ENCODE measurements around the gene GLP1R.

GLP1R gene

DNA sequence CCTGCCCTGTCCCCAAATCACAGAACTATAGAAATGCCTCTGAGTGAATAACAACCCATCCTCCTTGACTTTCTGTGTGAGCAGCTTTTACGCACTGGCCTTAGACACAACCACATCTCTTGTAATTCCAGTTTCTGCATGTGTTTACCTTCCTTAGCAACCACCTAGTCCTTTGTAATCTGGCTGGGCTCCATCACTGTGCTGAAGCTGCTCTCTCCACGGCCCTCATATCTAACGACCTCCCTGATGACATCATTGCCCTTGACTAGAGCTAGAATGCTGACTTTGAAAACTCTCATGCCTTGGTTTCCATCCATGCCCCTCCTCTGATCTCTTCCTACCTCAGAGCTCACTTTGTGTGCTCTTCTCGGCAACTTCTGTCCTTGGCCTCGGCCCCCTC lies 30.5 kb upstream of the GLP1R start:
- no peak overlapping the region for H3K27ac ChIP-seq (ENCODE audit: low read length)

DNA sequence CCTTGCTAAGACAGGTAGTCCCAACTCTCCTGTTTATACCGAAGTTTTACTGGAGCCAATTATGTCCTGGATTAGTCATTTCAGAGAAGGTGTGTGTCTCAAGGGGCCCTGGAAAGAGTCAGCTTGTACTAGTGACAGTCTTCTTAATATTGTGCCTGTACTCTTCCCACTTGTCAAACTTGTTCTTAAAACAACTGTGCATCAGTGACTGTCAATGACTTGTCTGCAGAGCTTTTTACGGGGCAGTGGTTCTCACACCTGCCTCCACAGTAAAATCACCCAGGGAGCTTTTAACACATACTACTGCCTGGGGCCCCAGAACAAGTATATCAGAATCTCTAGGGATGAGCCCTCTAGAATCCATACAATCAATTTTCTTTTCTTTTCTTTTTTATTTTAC lies 28.4 kb upstream of the GLP1R start:
- H3K4me3 ChIP-seq (ENCODE audit: low read length in 2 of 2), result no peak overlapping the region
- H3K36me3 ChIP-seq (ENCODE audit: control insufficient read depth in 2 of 2, insufficient read depth in 2 of 2, low read length in 2 of 2), result no peaks in the 10 kb centered on the region
- H3K9me3 ChIP-seq (ENCODE audit: control insufficient read depth in 2 of 2, low read length in 2 of 2), result no peaks in the 10 kb centered on the region
- no peak overlapping the region for H3K9ac ChIP-seq (ENCODE audit: low read length in 2 of 2)
- no peaks in the 10 kb centered on the region for H3K4me1 ChIP-seq (ENCODE audit: control insufficient read depth, insufficient read depth, low read length)
- H3K27ac ChIP-seq (ENCODE audit: low read length), result no peak overlapping the region
- H3K27me3 ChIP-seq (ENCODE audit: control insufficient read depth in 1 of 2, insufficient read depth in 2 of 2, low read length in 2 of 2), result no peaks in the 10 kb centered on the region

More for the DNA sequence above, 30.5 kb upstream of the GLP1R start:
- H3K4me1 ChIP-seq (ENCODE audit: control insufficient read depth, insufficient read depth, low read length), result no peaks in the 10 kb centered on the region
- H3K36me3 ChIP-seq (ENCODE audit: control insufficient read depth in 2 of 2, insufficient read depth in 2 of 2, low read length in 2 of 2), result no peaks in the 10 kb centered on the region
- H3K9ac ChIP-seq (ENCODE audit: low read length in 2 of 2), result no peak overlapping the region
- H3K4me3 ChIP-seq (ENCODE audit: low read length in 2 of 2), result no peak overlapping the region
- H3K27me3 ChIP-seq (ENCODE audit: control insufficient read depth in 1 of 2, insufficient read depth in 2 of 2, low read length in 2 of 2), result no peaks in the 10 kb centered on the region
- no peaks in the 10 kb centered on the region for H3K9me3 ChIP-seq (ENCODE audit: control insufficient read depth in 2 of 2, low read length in 2 of 2)

DNA sequence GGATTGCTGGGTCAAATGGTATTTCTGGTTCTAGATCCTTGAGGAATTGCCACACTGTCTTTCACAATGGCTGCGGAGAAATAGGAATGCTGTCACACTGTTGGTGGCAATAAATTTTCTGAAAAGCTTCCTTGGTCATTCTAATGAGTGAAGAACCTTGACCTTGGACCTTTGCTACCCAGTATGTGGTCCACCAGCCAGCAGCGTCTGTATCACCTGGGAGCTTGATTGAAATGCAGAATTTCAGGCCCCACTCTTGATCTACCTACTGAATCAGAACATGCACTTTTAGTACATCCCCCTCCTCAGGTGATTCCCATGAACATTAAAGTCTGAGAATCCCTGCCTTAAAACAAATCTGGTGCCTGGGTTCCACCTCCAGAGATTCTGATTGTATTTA lies 27.5 kb upstream of the GLP1R start:
- no peak overlapping the region for H3K4me3 ChIP-seq (ENCODE audit: low read length in 2 of 2)
- H3K27ac ChIP-seq (ENCODE audit: low read length), result no peak overlapping the region
- H3K9me3 ChIP-seq (ENCODE audit: control insufficient read depth in 2 of 2, low read length in 2 of 2), result no peaks in the 10 kb centered on the region
- no peaks in the 10 kb centered on the region for H3K27me3 ChIP-seq (ENCODE audit: control insufficient read depth in 1 of 2, insufficient read depth in 2 of 2, low read length in 2 of 2)
- no peaks in the 10 kb centered on the region for H3K36me3 ChIP-seq (ENCODE audit: control insufficient read depth in 2 of 2, insufficient read depth in 2 of 2, low read length in 2 of 2)
- H3K9ac ChIP-seq (ENCODE audit: low read length in 2 of 2), result no peak overlapping the region
- H3K4me1 ChIP-seq (ENCODE audit: control insufficient read depth, insufficient read depth, low read length), result no peaks in the 10 kb centered on the region

DNA sequence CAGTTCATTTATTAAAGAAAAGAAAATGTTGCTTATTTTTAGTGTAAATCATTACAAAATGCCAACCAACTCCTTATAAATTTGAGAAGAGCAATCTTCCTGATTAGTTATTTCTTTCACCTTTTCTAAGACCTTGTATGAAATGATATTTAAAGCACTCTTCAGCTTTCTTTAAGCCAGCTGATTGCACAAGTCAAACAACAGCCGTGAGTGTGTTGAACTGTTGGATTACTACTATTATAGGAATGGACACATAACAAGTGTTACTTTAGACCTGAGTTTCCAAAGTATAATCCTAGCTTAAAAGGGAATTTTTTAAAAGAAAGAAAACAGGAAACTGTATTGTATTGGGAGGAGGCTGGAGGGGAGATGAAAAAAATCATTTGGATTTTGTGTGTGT lies 26.8 kb upstream of the GLP1R start:
- Histone ChIP-seq H3K4me3 (ENCODE audit: low read length in 2 of 2) (no peak overlapping the region), H3K36me3 (ENCODE audit: control insufficient read depth in 2 of 2, insufficient read depth in 2 of 2, low read length in 2 of 2) (no peaks in the 10 kb centered on the region), H3K9me3 (ENCODE audit: control insufficient read depth in 2 of 2, low read length in 2 of 2) (no peaks in the 10 kb centered on the region), H3K4me1 (ENCODE audit: control insufficient read depth, insufficient read depth, low read length) (no peaks in the 10 kb centered on the region), H3K27ac (ENCODE audit: low read length) (no peak overlapping the region), H3K9ac (ENCODE audit: low read length in 2 of 2) (no peak overlapping the region), H3K27me3 (ENCODE audit: control insufficient read depth in 1 of 2, insufficient read depth in 2 of 2, low read length in 2 of 2) (no peaks in the 10 kb centered on the region)

DNA sequence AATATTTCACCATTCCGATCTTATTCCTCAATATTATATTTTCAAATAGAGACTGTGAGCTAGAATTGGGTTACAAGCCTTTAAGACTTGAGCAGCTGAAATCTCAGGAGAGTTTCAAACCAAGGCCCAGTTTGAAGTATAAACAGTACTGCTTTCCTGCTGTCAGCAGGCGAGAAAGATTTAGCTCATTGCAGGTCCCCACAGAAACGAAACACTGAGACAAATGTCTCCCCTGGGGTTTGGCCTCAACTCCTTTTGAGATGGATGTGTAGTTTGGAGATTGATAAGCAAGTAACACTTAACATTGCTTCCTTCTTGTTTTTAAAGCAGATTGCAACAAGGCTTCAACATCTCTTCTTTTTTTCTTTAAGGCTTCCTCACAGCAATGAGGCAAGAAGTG lies 22.4 kb upstream of the GLP1R start:
- Histone ChIP-seq H3K27me3 (ENCODE audit: control insufficient read depth in 1 of 2, insufficient read depth in 2 of 2, low read length in 2 of 2) (no peaks in the 10 kb centered on the region), H3K36me3 (ENCODE audit: control insufficient read depth in 2 of 2, insufficient read depth in 2 of 2, low read length in 2 of 2) (no peaks in the 10 kb centered on the region), H3K4me3 (ENCODE audit: low read length in 2 of 2) (no peak overlapping the region), H3K9me3 (ENCODE audit: control insufficient read depth in 2 of 2, low read length in 2 of 2) (no peaks in the 10 kb centered on the region), H3K27ac (ENCODE audit: low read length) (no peak overlapping the region), H3K9ac (ENCODE audit: low read length in 2 of 2) (no peak overlapping the region), H3K4me1 (ENCODE audit: control insufficient read depth, insufficient read depth, low read length) (no peaks in the 10 kb centered on the region)

DNA sequence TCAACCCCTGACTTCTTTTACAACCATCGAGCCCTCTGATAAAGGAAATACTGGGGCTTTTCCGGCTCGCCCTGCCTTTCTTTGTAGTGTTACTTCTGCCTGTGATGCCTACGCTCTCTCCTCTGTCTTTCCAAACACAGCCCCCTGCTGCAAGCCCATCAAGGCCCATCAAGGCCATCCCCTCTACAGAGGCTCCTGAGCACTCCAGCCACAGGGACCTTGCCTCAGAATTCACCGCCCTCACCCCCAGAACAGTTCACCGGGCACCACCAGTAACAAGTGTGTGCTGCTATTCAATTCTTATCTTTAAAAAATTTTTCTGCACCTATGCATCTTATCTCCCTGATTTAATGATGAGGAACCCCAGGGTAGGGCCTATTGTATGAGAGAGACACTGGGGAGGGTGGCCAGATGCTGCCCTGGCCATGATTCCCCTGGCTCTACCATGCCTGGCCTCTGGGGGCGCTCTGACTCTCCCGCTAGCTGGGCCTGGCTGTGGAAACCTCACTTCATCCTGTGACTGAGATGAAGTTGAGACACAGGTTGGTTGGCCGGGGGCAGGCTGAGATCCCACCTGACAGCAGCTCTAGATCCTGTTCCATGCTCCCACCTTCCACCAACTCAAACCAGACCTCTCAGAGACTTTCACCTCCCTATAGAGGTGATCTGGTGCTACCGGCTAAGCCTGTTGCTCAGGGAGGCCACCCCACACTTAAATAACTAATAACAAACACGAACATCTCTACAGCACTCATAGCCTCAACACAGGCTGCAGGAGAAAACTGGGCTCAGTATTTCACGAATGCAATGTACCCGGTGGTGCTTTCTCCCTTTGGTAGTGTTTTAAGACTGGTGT lies 19.2 kb upstream of the GLP1R start:
- Histone ChIP-seq H3K27ac (ENCODE audit: low read length) (no peak overlapping the region), H3K4me3 (ENCODE audit: low read length in 2 of 2) (no peak overlapping the region), H3K9ac (ENCODE audit: low read length in 2 of 2) (no peak overlapping the region), H3K9me3 (ENCODE audit: control insufficient read depth in 2 of 2, low read length in 2 of 2) (no peaks in the 10 kb centered on the region), H3K4me1 (ENCODE audit: control insufficient read depth, insufficient read depth, low read length) (no peaks in the 10 kb centered on the region), H3K36me3 (ENCODE audit: control insufficient read depth in 2 of 2, insufficient read depth in 2 of 2, low read length in 2 of 2) (no peaks in the 10 kb centered on the region), H3K27me3 (ENCODE audit: control insufficient read depth in 1 of 2, insufficient read depth in 2 of 2, low read length in 2 of 2) (no peaks in the 10 kb centered on the region)

DNA sequence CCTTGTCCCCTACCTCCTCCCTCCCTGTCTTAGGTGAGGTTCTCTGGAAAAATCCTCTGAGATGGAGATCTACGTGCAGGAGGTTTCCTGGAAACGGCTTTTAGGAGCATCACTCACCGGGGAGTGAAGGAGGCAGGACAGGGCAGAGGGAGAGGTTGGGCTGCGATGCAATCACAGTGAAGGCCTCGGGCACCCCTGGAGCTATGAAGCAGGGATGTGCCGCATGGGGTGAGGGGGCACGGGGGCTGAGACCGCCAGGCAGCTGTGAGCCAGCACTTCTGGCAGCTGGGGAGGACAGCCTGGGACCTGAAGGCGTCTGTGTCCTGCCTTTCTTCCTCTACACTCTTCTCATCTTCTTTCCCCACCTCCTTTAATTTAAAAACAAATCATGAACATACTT lies 12.9 kb upstream of the GLP1R start:
- no peak overlapping the region for H3K27ac ChIP-seq (ENCODE audit: low read length)

DNA sequence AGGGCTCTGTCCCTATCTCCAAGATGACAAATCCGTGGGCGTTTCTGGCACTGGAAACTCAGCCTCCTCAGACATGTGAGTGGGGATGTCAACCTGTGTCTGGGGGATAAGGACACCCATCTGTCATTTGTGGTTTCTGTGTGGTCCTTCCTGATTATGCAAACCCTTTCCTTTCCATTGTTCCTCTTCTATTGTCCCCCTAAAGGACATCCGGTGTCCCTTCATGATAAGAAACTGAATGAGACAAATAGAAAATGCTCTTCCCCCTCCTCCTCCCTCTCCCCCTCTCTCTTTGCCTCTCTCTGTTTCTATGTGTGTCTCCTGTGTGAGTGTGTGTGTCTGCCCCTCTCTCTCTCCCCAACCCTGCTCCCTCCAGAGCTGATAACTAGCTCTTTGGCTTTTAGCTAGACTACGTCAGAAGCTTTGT lies 11.5 kb upstream of the GLP1R start:
- Histone ChIP-seq H3K9ac (ENCODE audit: low read length in 2 of 2) (no peak overlapping the region), H3K4me3 (ENCODE audit: low read length in 2 of 2) (no peak overlapping the region), H3K36me3 (ENCODE audit: control insufficient read depth in 2 of 2, insufficient read depth in 2 of 2, low read length in 2 of 2) (no peaks in the 10 kb centered on the region), H3K4me1 (ENCODE audit: control insufficient read depth, insufficient read depth, low read length) (no peaks in the 10 kb centered on the region), H3K27me3 (ENCODE audit: control insufficient read depth in 1 of 2, insufficient read depth in 2 of 2, low read length in 2 of 2) (peaks cover 9 to 20% of the 10 kb centered on the region in 2 donors), H3K9me3 (ENCODE audit: control insufficient read depth in 2 of 2, low read length in 2 of 2) (no peaks in the 10 kb centered on the region), H3K27ac (ENCODE audit: low read length) (no peak overlapping the region)

More for the DNA sequence above, 12.9 kb upstream of the GLP1R start:
- Histone ChIP-seq H3K36me3 (ENCODE audit: control insufficient read depth in 2 of 2, insufficient read depth in 2 of 2, low read length in 2 of 2) (no peaks in the 10 kb centered on the region), H3K27me3 (ENCODE audit: control insufficient read depth in 1 of 2, insufficient read depth in 2 of 2, low read length in 2 of 2) (peaks cover 9 to 16% of the 10 kb centered on the region in 2 donors), H3K9ac (ENCODE audit: low read length in 2 of 2) (no peak overlapping the region), H3K4me1 (ENCODE audit: control insufficient read depth, insufficient read depth, low read length) (no peaks in the 10 kb centered on the region), H3K4me3 (ENCODE audit: low read length in 2 of 2) (no peak overlapping the region), H3K9me3 (ENCODE audit: control insufficient read depth in 2 of 2, low read length in 2 of 2) (no peaks in the 10 kb centered on the region)

DNA sequence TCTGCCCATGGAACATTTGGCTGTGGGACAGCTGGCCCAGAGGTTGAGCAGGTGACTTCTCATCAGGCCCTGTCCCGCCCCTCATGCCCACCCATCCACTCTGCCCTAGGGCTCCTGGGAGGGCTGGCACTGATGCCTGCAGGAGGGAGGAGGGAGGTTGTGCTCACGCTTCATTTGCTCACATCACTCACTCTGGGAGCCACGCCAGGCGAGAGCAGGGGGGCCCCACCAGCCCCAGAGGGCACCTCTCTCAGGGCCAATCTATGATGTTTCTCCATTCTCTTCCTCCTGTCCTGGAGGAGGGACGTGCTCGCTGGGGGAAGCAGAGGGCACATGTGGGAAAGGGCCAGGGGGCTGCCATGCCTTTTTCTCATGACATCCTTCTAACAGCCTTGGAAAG lies 10.9 kb upstream of the GLP1R start:
- Histone ChIP-seq H3K36me3 (ENCODE audit: control insufficient read depth in 2 of 2, insufficient read depth in 2 of 2, low read length in 2 of 2) (no peaks in the 10 kb centered on the region), H3K27me3 (ENCODE audit: control insufficient read depth in 1 of 2, insufficient read depth in 2 of 2, low read length in 2 of 2) (peaks cover 9 to 20% of the 10 kb centered on the region in 2 donors)

DNA sequence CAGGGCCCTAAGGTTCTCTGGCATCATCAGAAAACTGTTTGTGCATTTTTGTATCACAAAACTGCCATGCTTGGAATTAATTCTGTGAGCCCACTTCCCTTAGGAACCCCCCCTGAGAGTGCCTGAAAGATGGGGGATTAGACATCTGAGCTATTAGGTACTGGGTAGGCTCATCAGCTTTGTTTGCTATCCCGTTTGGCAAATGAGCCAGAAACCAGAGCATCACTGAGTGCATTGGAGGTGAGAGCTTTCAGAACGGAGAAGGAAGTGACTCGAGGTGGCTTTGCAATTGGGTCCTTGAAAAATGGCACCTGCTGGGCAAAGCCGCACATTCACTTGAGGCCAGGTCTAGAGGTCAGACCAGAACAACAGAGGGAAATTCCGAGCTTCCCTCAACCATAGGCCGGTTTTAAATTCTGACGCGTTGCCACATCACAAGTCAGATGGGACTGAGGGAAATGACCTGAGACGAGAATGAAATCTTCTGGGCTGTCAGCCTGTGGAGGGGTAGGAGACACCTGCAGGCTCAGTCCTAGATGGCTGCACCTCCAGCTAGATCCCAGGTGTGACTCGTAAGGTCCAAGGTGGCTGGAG lies 8.4 kb upstream of the GLP1R start:
- Histone ChIP-seq H3K4me1 (ENCODE audit: control insufficient read depth, insufficient read depth, low read length) (no peaks in the 10 kb centered on the region), H3K27ac (ENCODE audit: low read length) (no peak overlapping the region), H3K36me3 (ENCODE audit: control insufficient read depth in 2 of 2, insufficient read depth in 2 of 2, low read length in 2 of 2) (no peaks in the 10 kb centered on the region), H3K4me3 (ENCODE audit: low read length in 2 of 2) (no peak overlapping the region), H3K9me3 (ENCODE audit: control insufficient read depth in 2 of 2, low read length in 2 of 2) (no peaks in the 10 kb centered on the region), H3K9ac (ENCODE audit: low read length in 2 of 2) (no peak overlapping the region), H3K27me3 (ENCODE audit: control insufficient read depth in 1 of 2, insufficient read depth in 2 of 2, low read length in 2 of 2) (peaks cover 8 to 20% of the 10 kb centered on the region in 2 donors)

More for the DNA sequence above, 10.9 kb upstream of the GLP1R start:
- H3K9me3 ChIP-seq (ENCODE audit: control insufficient read depth in 2 of 2, low read length in 2 of 2), result no peaks in the 10 kb centered on the region
- no peak overlapping the region for H3K9ac ChIP-seq (ENCODE audit: low read length in 2 of 2)
- H3K4me1 ChIP-seq (ENCODE audit: control insufficient read depth, insufficient read depth, low read length), result no peaks in the 10 kb centered on the region
- no peak overlapping the region for H3K27ac ChIP-seq (ENCODE audit: low read length)
- no peak overlapping the region for H3K4me3 ChIP-seq (ENCODE audit: low read length in 2 of 2)

DNA sequence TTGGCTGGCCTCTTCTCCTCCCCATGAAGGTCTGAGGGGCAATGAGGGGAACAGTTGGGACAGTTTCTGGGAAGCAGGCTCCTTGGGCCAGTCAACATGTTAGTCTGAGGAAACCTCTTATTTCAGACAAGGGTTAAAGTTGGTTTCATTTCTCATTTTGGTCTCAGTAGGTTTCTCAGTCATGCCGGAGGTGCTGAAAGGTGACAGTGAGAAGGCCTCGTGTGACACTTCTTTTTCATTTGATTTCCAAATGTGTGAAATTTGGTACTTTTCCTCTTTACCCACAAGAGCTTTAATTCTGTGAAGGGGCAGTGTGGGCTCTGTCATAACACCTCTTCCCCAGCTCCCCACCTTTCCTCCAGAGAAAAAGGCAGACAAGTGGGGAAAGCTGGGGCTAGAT lies 7.5 kb upstream of the GLP1R start:
- Histone ChIP-seq H3K9ac (ENCODE audit: low read length in 2 of 2) (no peak overlapping the region), H3K4me1 (ENCODE audit: control insufficient read depth, insufficient read depth, low read length) (no peaks in the 10 kb centered on the region), H3K9me3 (ENCODE audit: control insufficient read depth in 2 of 2, low read length in 2 of 2) (no peaks in the 10 kb centered on the region), H3K4me3 (ENCODE audit: low read length in 2 of 2) (no peak overlapping the region), H3K27ac (ENCODE audit: low read length) (no peak overlapping the region), H3K27me3 (ENCODE audit: control insufficient read depth in 1 of 2, insufficient read depth in 2 of 2, low read length in 2 of 2) (peaks cover 8 to 20% of the 10 kb centered on the region in 2 donors), H3K36me3 (ENCODE audit: control insufficient read depth in 2 of 2, insufficient read depth in 2 of 2, low read length in 2 of 2) (no peaks in the 10 kb centered on the region)

Data from stomach smooth muscle (tissue), 2 donors.